ENCODE data around the gene ERC2. TPM values are rescaled to one million over a fixed set of nuclear protein-coding genes. Genes with fewer than 3 reads are reported as not detected.

Gene ERC2
- total and polyA plus RNA-seq, 2 of the 8 experiments (the other 6 are each of a cell fraction or from before 2014, with no cell fraction given), result 16.4 to 22.8 TPM

GRCh38 chr3:56369914-56370313 lies 98.4 kb downstream of the ERC2 start (continued):
- TF ChIP-seq SIN3A (conservative IDR thresholded peaks at IDR 0.05 in 1 of 2, IDR thresholded peaks at IDR 0.05 in 1 of 2; ENCODE audit: low read depth in 1 of 2, low read length in 2 of 2), result no peak

All from H1 (cell line).